OCI-LY7 (cell line): ENCODE measurements around the gene APBA3. TPM values are rescaled to one million over a fixed set of nuclear protein-coding genes. Genes with fewer than 3 reads are reported as not detected.

Source experiments
- BruUV-seq: library from RNA; stranded (reverse); fragments of 400-500 nt; replicated peaks from 2 replicates; lab custom pipeline; 2021; lab: Mats Ljungman, UMichigan
- CTCF ChIA-PET: fragments of 300-600 bp; sonication (Branson Sonifier 250); formaldehyde crosslinking; loops from one replicate; lab custom pipeline; 2022; ENCODE audit warnings: antibody characterized with exemption; ENCODE audit not compliant: unreplicated experiment; lab: Charles Lee
- POLR2A ChIA-PET: fragments of 300-600 bp; sonication (Branson Sonifier 250); formaldehyde crosslinking; loops from one replicate; lab custom pipeline; 2022; ENCODE audit warnings: antibody characterized with exemption; lab: Charles Lee
- DNase-seq: peaks from one replicate; pipeline ENCODE4 v3.0.0-alpha.2; 2015; ENCODE audit warnings: low spot score
- H2AFZ ChIP-seq: fragments of 200-600 bp; sonication (generic), shearing (Covaris generic); 2 replicates; pipeline ENCODE4 v1.6.1; 2014; ENCODE audit warnings: mild to moderate bottlenecking, antibody characterized with exemption, low read length, moderate library complexity
- H3K27ac ChIP-seq: fragments of 200-600 bp; sonication (generic); 2 replicates; pipeline ENCODE4 v1.5.1; 2014; ENCODE audit warnings: mixed run types, low read depth, mild to moderate bottlenecking, moderate library complexity, low read length, inconsistent platforms; ENCODE audit not compliant: poor library complexity, severe bottlenecking
- H3K36me3 ChIP-seq: fragments of 200-600 bp; sonication (generic); 2 replicates; pipeline ENCODE4 v1.6.1; 2014; ENCODE audit warnings: mild to moderate bottlenecking, antibody characterized with exemption, low read length, moderate library complexity, mixed read lengths; ENCODE audit not compliant: insufficient read depth
- H3K4me1 ChIP-seq: fragments of 200-600 bp; sonication (generic); 2 replicates; pipeline ENCODE4 v1.5.1; 2014; ENCODE audit warnings: mild to moderate bottlenecking, low read length; ENCODE audit not compliant: insufficient read depth, poor library complexity, severe bottlenecking
- H3K4me2 ChIP-seq: fragments of 200-600 bp; sonication (generic); 2 replicates; pipeline ENCODE4 v1.6.1; 2014; ENCODE audit warnings: mild to moderate bottlenecking, low read length
- H3K4me3 ChIP-seq: fragments of 200-600 bp; sonication (generic); 2 replicates; pipeline ENCODE4 v1.5.1; 2014; ENCODE audit warnings: mild to moderate bottlenecking, low read depth, low read length; ENCODE audit not compliant: poor library complexity, severe bottlenecking
- H3K79me2 ChIP-seq: fragments of 200-600 bp; sonication (generic); 2 replicates; pipeline ENCODE4 v1.6.1; 2016; ENCODE audit warnings: low read depth, mild to moderate bottlenecking, low read length, moderate library complexity, mixed read lengths; ENCODE audit not compliant: insufficient read depth
- H3K9me2 ChIP-seq: fragments of 200-600 bp; sonication (generic); 2 replicates; pipeline ENCODE4 v1.6.1; 2016; ENCODE audit warnings: mild to moderate bottlenecking, low read length, mixed read lengths; ENCODE audit not compliant: insufficient read depth
- H3K9me3 ChIP-seq: fragments of 200-600 bp; sonication (generic); 2 replicates; pipeline ENCODE4 v1.6.1; 2014; ENCODE audit warnings: mild to moderate bottlenecking, mixed run types, low read length, mixed read lengths
- H4K20me1 ChIP-seq: fragments of 200-600 bp; sonication (generic); 2 replicates; pipeline ENCODE4 v1.6.1; 2014; ENCODE audit warnings: mild to moderate bottlenecking, antibody characterized with exemption, low read length, moderate library complexity, mixed read lengths; ENCODE audit not compliant: insufficient read depth
- CTCF ChIP-seq: fragments of 200-600 bp; sonication (generic); conservative IDR thresholded peaks from 2 replicates; pipeline ENCODE4 v1.5.1; 2014; ENCODE audit warnings: mild to moderate bottlenecking, antibody characterized with exemption, low read length, moderate library complexity, mixed read lengths
- EZH2phosphoT487 ChIP-seq: fragments of 200-600 bp; sonication (generic); IDR thresholded peaks from 2 replicates; pipeline ENCODE4 v1.6.1; 2018; ENCODE audit warnings: low read depth, borderline replicate concordance, mild to moderate bottlenecking, mixed run types, antibody characterized with exemption, low read length, moderate library complexity, mixed read lengths
- intact Hi-C: fragments of 100-400 bp; cut with micrococcal nuclease; formaldehyde crosslinking; loops from one replicate; pipeline ENCODE4 v1.10.0; 2022; ENCODE audit not compliant: unreplicated experiment
- total RNA-seq, 2 experiments: library from RNA; depleted of rRNA in 1 of 2; stranded (reverse); fragments of >200 nt in 1 of 2; shearing (Covaris generic) in 1 of 2; gene quantifications; 2 replicates each; pipeline ENCODE4 v1.2.3, GENCODE V29; 2014 to 2022

Gene APBA3
- total RNA-seq, 2 experiments from 2014 or later, result 28.7 to 34.7 TPM

- Histone ChIP-seq H3K9me2 (no peaks in the 10 kb centered on the region), H3K4me2 (no peak overlapping the region), H3K27ac (no peak overlapping the region), H3K79me2 (no peaks in the 10 kb centered on the region), H3K4me3 (no peak overlapping the region), H2AFZ (no peak overlapping the region), H3K4me1 (no peaks in the 10 kb centered on the region), H4K20me1 (no peaks in the 10 kb centered on the region), H3K36me3 (no peaks in the 10 kb centered on the region), H3K9me3 (no peaks in the 10 kb centered on the region)
- ChIA-PET CTCF (no interaction called here), POLR2A (interaction anchor here (0.6 kb wide), 1 partner anchor 156 kb away, joined by 3 read pairs; no protein-coding TSS in a partner anchor)
- no TSS peak for BruUV-seq
- 0 out of 2 replicates have a peak, but pooled peaks have one; percentile 27 for TF ChIP-seq CTCF
- TF ChIP-seq EZH2phosphoT487, result no peak
- intact Hi-C loops, result no loop called here
- no peak for DNase-seq
Observed at GRCh38 chr19:3732108-3732507, 29.4 kb downstream of the APBA3 start.

- POLR2A ChIA-PET, result no interaction called here
- H3K9me2 ChIP-seq, result no peaks in the 10 kb centered on the region
- H3K27ac ChIP-seq, result no peak overlapping the region
- H3K4me1 ChIP-seq, result no peaks in the 10 kb centered on the region
- TF ChIP-seq EZH2phosphoT487, result no peak
- no peak for DNase-seq
- H3K4me2 ChIP-seq, result no peak overlapping the region
- intact Hi-C loops, result no loop called here
- H3K79me2 ChIP-seq, result no peaks in the 10 kb centered on the region
- no peak overlapping the region for H3K4me3 ChIP-seq
- H3K9me3 ChIP-seq, result no peaks in the 10 kb centered on the region
- no peaks in the 10 kb centered on the region for H4K20me1 ChIP-seq
- BruUV-seq, result no TSS peak
- no peak overlapping the region for H2AFZ ChIP-seq
- no peaks in the 10 kb centered on the region for H3K36me3 ChIP-seq
- CTCF ChIA-PET, result no interaction called here
Observed at GRCh38 chr19:3730457-3730958, 31.0 kb downstream of the APBA3 start.

GRCh38 chr19:3725640-3726310 lies 35.7 kb downstream of the APBA3 start:
- no peak overlapping the region for H3K27ac ChIP-seq
- no peaks in the 10 kb centered on the region for H3K9me3 ChIP-seq
- no peak overlapping the region for H3K4me2 ChIP-seq
- no peaks in the 10 kb centered on the region for H3K9me2 ChIP-seq
- H2AFZ ChIP-seq, result no peak overlapping the region
- no peaks in the 10 kb centered on the region for H3K79me2 ChIP-seq
- no peak for TF ChIP-seq CTCF
- no peak for TF ChIP-seq EZH2phosphoT487
- CTCF ChIA-PET, result no interaction called here
- H3K4me3 ChIP-seq, result no peak overlapping the region
- intact Hi-C loops, result no loop called here
- POLR2A ChIA-PET, result interaction anchor here (0.6 to 0.7 kb wide), 2 partner anchors 24 to 26 kb away, joined by 3 read pairs; no protein-coding TSS in a partner anchor
- no TSS peak for BruUV-seq
- no peak for DNase-seq
- no peaks in the 10 kb centered on the region for H3K36me3 ChIP-seq
- no peaks in the 10 kb centered on the region for H3K4me1 ChIP-seq
- H4K20me1 ChIP-seq, result no peaks in the 10 kb centered on the region
